ENCODE results near the gene TSKS. TPM values are rescaled to one million over a fixed set of nuclear protein-coding genes. Genes with fewer than 3 reads are reported as not detected.
A peak's percentile ranks its signal among the peaks of the same experiment; 100 is the strongest.

TSKS gene
- total and polyA plus RNA-seq, 3 donors from 2014 or later, result 65.3 to 137 (median 101) TPM

DNA sequence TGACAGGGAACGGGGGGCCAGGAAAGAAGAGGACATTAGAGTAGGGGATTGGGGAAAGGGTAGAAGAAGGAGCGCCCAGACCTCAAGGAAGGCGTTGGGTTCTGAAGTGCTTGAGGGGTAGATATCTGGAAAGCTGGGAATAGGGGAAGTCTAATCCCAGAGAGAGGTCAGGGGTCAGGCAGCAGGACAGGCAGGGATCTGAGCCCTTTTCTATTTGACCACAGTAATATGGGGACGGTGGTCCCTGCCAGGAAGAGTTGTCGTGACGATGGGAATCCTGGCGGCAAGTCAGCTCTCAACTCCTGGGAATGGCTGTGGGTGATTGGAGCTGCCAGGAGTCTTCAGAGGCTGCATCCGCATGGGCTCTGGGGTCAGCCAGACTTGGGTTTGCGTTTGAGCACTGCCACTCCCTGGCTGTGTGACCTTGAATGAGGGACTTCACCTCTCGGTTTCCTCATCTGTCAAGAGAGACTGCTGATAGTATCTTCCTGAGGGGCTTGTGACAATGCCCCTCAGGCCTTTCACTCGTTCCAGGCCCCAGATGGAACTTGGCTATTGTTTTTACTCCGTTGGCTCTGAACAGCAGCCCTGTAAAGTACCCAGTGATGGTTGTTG lies 5.0 kb upstream of the TSKS start:
- H3K27ac ChIP-seq, result peak overlapping the region; percentile 89 to 93
- H3K27me3 ChIP-seq, result no peaks in the 10 kb centered on the region
- no peaks in the 10 kb centered on the region for H3K36me3 ChIP-seq (ENCODE audit: low read depth, missing control alignments)
- H3K4me3 ChIP-seq, result peak overlapping the region; percentile 81 to 97
- WGBS, 2 donors, result 26 to 32% methylated on average over 11 to 12 of the region's 12 CpGs
- TF ChIP-seq CTCF (IDR thresholded peaks at IDR 0.05), result no peak
- TF ChIP-seq POLR2A (IDR thresholded peaks at IDR 0.05), result no peak
- intact Hi-C loops (cut with DNase I; ENCODE audit: low total_unique reads), result no loop called here
- H3K9me3 ChIP-seq, result no peaks in the 10 kb centered on the region
- peaks cover 46% of the 10 kb centered on the region for H3K4me1 ChIP-seq
- DNase-seq, result no peak

DNA sequence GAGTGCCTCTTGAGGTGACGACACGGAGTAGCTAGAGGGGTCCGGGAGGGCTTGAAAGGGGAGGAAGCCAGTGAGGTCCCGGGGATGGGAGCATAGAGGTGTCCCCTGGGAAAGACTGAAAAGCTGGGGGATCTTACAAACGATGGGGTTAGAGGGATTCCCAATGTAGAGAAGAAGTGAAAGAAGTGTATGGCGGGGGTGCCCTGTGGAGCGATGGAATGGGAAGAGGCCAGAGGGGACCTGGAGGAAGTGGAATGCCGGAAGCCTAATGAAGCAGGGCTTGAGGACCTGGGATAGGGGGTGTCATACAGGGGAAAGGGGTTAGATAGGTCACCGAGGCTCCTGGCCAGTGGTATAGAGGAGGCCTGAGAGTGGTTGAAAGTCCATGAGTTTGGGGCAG lies 4.3 kb upstream of the TSKS start:
- peak overlapping the region; percentile 81 to 97 for H3K4me3 ChIP-seq
- DNase-seq, result no peak
- 0 to 1% methylated on average over 9 of the region's 9 CpGs for WGBS, 2 donors
- H3K9me3 ChIP-seq, result no peaks in the 10 kb centered on the region
- no peaks in the 10 kb centered on the region for H3K27me3 ChIP-seq
- peaks cover 44% of the 10 kb centered on the region for H3K4me1 ChIP-seq
- peak overlapping the region; percentile 89 to 93 for H3K27ac ChIP-seq
- intact Hi-C loops (cut with DNase I; ENCODE audit: low total_unique reads), result no loop called here
- TF ChIP-seq CTCF (IDR thresholded peaks at IDR 0.05), result no peak
- TF ChIP-seq POLR2A (IDR thresholded peaks at IDR 0.05), result no peak
- no peaks in the 10 kb centered on the region for H3K36me3 ChIP-seq (ENCODE audit: low read depth, missing control alignments)

DNA sequence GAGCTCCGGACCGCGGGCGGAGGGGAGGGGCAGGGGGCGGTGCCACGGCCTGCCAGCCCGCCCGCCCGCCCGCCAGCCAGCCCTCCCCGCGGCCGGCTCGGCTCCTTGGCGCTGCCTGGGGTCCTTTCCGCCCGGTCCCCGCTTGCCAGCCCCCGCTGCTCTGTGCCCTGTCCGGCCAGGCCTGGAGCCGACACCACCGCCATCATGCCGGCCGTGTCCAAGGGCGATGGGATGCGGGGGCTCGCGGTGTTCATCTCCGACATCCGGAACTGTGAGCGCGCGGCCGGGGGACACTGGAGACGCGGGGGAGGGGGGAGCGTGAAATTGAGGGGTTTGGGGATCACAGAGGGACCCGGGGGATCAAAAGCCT lies 3.8 kb upstream of the TSKS start, which contains the start of gene AP2A1:
TSS of gene AP2A1 (plus strand) at position 72 of the 370 bp plus-strand sequence. CDS start at position 205, 133 bp downstream.
- TF ChIP-seq CTCF (IDR thresholded peaks at IDR 0.05), result no peak
- TF ChIP-seq POLR2A (IDR thresholded peaks at IDR 0.05), result no peak
- WGBS, 2 donors, result 0 to 1% methylated on average over 4 to 26 of the region's 38 CpGs
- Histone ChIP-seq H3K4me1 (peaks cover 46% of the 10 kb centered on the region), H3K27me3 (no peaks in the 10 kb centered on the region), H3K4me3 (peak within 1 kb of the TSS; percentile 81 to 97), H3K9me3 (no peaks in the 10 kb centered on the region), H3K36me3 (ENCODE audit: low read depth, missing control alignments) (no peaks in the 10 kb centered on the region), H3K27ac (peak within 1 kb of the TSS; percentile 93 to 97)
- DNase-seq, result no peak
- intact Hi-C loops (cut with DNase I; ENCODE audit: low total_unique reads), result no loop called here

- intact Hi-C loops (cut with DNase I; ENCODE audit: low total_unique reads), result no loop called here
These were observed 3.2 kb upstream of the TSKS start for GRCh38 chr19:49766007-49766929.

More at GRCh38 chr19:49766007-49766929, 3.2 kb upstream of the TSKS start:
- H3K4me1 ChIP-seq, result peaks cover 50% of the 10 kb centered on the region
- DNase-seq, result peak; percentile 100
- H3K27me3 ChIP-seq, result no peaks in the 10 kb centered on the region
- TF ChIP-seq POLR2A (IDR thresholded peaks at IDR 0.05) (peak; percentile 78), CTCF (IDR thresholded peaks at IDR 0.05) (no peak)
- H3K4me3 ChIP-seq, result peak overlapping the region; percentile 81 to 97
- no peaks in the 10 kb centered on the region for H3K9me3 ChIP-seq
- 0 to 1% methylated on average over 14 to 50 of the region's 53 CpGs for WGBS, 2 donors
- H3K27ac ChIP-seq, result peak overlapping the region; percentile 83 to 97
- H3K36me3 ChIP-seq (ENCODE audit: low read depth, missing control alignments), result no peaks in the 10 kb centered on the region

Data from testis (tissue), 3 donors.